Measurements from ENCODE around the gene CORO1A.
"Not testable (repeated sequence)": the region's sequence is repeated elsewhere in the genome, so short reads cannot be mapped to it uniquely, and the experiment has no call there.

DNA sequence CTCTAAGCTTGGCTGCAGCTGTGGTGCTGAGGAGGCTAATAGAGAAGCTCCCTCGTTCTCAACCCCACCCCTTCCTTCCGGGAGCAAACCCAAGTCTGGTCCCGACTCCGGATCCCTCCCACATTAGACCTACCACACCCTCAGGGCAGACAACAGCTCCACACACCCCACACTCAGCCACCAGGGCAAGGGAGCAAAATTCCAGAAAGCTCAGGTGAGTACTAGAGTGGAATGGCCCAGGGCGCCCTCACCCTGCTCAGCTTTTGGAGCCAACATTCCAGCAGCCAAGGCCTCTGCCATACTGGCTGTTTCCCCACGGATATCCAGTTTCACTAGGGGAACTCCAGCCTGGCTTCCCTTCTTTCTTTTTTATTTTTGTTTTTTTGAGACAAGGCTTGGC is 25.6 kb downstream of the CORO1A start:
- not testable (repeated sequence) for TF ChIP-seq CTCF (IDR thresholded peaks at IDR 0.05; ENCODE audit: insufficient read depth, low read depth, low read length); EZH2 (IDR thresholded peaks at IDR 0.05; ENCODE audit: insufficient read depth, low read length)
